ENCODE results near the gene U2AF2.

- TF ChIP-seq, protein P1, sequence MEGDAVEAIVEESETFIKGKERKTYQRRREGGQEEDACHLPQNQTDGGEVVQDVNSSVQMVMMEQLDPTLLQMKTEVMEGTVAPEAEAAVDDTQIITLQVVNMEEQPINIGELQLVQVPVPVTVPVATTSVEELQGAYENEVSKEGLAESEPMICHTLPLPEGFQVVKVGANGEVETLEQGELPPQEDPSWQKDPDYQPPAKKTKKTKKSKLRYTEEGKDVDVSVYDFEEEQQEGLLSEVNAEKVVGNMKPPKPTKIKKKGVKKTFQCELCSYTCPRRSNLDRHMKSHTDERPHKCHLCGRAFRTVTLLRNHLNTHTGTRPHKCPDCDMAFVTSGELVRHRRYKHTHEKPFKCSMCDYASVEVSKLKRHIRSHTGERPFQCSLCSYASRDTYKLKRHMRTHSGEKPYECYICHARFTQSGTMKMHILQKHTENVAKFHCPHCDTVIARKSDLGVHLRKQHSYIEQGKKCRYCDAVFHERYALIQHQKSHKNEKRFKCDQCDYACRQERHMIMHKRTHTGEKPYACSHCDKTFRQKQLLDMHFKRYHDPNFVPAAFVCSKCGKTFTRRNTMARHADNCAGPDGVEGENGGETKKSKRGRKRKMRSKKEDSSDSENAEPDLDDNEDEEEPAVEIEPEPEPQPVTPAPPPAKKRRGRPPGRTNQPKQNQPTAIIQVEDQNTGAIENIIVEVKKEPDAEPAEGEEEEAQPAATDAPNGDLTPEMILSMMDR (IDR thresholded peaks at IDR 0.05; ENCODE audit: poor library complexity, severe bottlenecking), result no peak
- TF ChIP-seq EZH2 (IDR thresholded peaks at IDR 0.05; ENCODE audit: borderline replicate concordance, insufficient read depth, low read length, poor library complexity, severe bottlenecking), result no peak
Measured at GRCh38 chr19:55647732-55648584, 6.9 kb upstream of the U2AF2 start, which contains the start of gene CCDC106.

All from neural cell (in vitro differentiated cells).